Fibroblast of lung (primary cell): Measurements from ENCODE around the gene IL22RA2.

Experiments
- EZH2 ChIP-seq: IDR thresholded peaks from 2 replicates; pipeline ENCODE4 v1.5.1; 2012; ENCODE audit warnings: low read length, control low read depth, mild to moderate bottlenecking; ENCODE audit errors: missing control alignments
- TF ChIP-seq, protein P1 (sequence below), 2 donors: IDR thresholded peaks in 1 of 2; conservative IDR thresholded peaks in 1 of 2; 1 replicate in 1 of 2; 2 replicates in 1 of 2; pipeline ENCODE4 v1.5.1; 2011 to 2012; ENCODE audit warnings: low read length in 2 of 2, control low read depth in 1 of 2, inconsistent platforms in 1 of 2, low read depth in 1 of 2, mild to moderate bottlenecking in 1 of 2

DNA sequence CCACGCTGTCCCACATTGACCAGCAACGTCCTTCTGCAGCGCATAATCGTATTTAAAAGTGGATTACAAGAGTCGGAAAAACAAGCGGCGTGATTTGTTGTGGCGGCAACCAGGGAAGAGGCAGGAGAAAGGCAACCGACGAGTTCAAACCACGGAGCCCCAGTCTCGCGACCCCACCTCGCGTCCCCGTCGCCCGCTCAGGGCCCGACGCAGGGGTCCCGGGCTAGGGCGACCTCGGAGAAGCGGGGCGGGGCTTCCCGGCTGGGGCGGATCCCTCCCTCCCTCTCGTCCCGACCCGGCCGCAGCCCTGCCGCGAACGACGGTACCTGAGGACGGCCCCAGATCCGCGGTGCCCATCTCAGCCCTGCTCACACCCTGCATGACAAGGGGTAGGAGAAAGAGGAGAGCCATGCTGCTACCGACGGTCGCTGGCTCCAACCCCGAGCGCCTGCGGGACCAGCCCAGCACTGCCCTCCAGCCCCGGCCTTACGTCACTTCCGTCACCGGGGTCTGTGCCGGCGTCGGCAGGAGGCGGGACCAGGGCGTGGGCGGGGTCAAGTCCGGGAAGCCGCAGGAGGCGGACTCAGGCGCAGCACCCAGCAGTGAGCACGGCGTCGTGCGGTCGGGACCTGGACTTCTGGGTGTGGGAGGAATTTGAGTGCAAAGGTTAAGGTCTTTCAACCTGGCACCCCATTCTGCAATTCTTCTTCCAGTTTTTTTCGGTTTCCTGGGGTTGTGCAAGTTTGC is 45.6 kb upstream of the IL22RA2 start, which contains the start of gene IFNGR1:
- TF ChIP-seq, protein P1, sequence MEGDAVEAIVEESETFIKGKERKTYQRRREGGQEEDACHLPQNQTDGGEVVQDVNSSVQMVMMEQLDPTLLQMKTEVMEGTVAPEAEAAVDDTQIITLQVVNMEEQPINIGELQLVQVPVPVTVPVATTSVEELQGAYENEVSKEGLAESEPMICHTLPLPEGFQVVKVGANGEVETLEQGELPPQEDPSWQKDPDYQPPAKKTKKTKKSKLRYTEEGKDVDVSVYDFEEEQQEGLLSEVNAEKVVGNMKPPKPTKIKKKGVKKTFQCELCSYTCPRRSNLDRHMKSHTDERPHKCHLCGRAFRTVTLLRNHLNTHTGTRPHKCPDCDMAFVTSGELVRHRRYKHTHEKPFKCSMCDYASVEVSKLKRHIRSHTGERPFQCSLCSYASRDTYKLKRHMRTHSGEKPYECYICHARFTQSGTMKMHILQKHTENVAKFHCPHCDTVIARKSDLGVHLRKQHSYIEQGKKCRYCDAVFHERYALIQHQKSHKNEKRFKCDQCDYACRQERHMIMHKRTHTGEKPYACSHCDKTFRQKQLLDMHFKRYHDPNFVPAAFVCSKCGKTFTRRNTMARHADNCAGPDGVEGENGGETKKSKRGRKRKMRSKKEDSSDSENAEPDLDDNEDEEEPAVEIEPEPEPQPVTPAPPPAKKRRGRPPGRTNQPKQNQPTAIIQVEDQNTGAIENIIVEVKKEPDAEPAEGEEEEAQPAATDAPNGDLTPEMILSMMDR (conservative IDR thresholded peaks at IDR 0.05 in 1 of 2, IDR thresholded peaks at IDR 0.05 in 1 of 2; ENCODE audit: low read depth in 1 of 2, low read length in 2 of 2) = no peak
- TF ChIP-seq EZH2 = no peak
